ENCODE data around the gene RHEBL1.

The RHEBL1 gene

DNA sequence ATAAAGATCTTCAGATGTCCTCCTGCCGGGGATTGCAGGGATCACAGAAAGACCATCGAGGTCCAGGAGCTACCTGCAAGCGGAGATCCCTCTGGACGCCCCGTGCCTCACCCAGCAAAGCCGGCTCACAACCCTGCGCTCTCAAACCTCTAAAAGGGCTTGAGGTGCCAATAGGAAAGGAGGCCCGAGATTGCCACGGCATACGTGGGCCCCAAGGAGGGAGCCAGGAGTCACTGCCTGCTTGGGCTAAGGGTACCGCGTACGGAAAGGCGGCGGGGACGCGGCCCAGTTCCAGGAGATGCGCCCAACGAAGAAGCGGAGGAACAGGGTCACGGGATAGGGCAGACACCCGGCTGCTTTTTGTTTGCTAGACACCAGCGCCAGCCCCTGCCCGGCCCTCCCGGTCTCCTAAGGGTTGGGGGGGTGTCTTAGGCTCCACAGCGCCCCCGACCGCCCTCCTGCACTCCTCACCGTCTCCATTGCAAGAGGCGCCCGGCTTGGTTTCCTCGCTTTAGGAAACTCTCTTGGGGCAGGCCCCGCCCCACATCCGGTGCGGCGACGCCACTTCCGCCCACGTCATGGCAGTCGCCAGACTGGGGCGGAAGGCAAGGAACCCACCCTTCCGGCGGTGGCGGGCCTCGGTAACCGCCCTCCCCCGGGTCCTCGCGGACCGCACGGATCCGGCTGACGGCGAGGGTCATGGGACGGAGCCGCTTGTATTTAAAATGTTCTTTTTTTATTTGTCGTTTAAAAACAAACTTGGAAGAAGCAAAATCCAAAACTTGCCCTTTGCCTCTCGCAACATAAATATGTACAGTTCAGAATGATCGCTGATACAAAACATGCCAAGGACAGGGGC lies 51.3 kb downstream of the RHEBL1 start, which contains the start of gene PRKAG1:
TSS of gene PRKAG1 (minus strand) at position 516 of the 859 bp plus-strand sequence. CDS start at position 480, 36 bp downstream.
- DNase-seq: peak; percentile 97

DNA sequence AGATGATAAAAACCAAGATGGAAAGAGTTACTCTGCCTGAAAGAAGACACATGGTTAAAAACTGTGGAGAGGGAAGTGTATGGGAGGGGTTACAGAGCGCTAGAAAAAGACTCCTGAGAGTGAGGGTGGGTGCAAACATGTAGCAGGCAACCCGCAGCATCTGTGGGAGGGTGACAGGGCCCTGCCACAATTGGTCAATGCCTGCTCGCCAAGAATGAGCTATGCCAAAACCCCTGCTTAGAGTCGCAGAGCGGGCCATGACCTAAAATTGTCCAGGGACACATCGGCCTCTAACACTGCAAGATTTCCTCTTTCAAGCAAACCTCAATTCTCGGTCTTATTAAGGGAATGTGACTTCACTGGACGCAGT lies 51.9 kb downstream of the RHEBL1 start:
- peak; percentile 76 for DNase-seq

DNA sequence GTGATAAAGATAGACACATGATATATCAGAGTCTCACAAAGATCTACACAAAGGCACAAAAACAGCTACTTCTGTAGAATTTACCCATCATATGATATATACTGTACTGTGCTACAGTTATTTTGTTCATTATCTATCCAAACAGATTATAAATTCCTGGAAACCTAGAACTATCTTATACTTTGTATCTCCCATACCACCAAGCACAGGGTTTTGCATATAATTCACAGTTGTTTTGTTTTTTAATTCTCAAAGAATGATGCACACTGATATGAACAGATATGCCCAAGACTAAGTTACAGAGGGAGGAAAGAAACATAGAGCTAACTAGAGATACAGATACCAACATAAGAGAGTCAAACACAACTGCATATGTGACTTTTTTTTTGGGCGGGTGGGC lies 54.6 kb downstream of the RHEBL1 start:
- no peak for DNase-seq

Measured in activated CD8-positive, alpha-beta memory T cell treated with anti-CD3 and anti-CD28 coated beads, Interleukin-2, amount 50 U/mL, for 48 hours (primary cell).